ENCODE measurements around the gene CCM2. TPM values are rescaled to one million over a fixed set of nuclear protein-coding genes. Genes with fewer than 3 reads are reported as not detected.

Gene CCM2
- total and polyA plus RNA-seq, 2 of the 8 experiments (the other 6 are each of a cell fraction or from before 2014, with no cell fraction given), result 31.6 to 41.2 TPM

DNA sequence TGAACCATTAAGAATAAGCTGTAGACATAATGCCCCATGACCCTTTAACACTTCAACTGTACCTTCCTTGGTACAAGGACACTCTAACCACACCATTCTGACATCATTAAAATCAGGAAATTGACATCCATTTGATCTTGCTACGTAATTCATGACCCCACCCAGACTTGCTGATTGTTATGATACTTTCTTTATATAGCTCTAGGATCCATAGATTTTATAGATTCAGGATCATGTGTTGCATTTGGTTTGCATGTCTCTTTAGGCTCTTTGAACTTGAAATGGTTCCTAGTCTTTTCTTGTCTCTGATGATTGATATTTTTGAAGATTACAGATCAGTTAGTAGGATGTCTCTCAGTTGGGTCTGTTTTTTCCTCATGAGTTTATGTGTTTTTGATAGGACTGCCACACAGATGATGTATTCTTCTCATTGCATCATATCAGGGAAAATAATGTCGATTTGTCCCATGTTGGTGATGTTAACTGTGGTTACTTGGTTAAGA, 13.5 kb downstream of the CCM2 start (continued):
- TF ChIP-seq, protein P1, sequence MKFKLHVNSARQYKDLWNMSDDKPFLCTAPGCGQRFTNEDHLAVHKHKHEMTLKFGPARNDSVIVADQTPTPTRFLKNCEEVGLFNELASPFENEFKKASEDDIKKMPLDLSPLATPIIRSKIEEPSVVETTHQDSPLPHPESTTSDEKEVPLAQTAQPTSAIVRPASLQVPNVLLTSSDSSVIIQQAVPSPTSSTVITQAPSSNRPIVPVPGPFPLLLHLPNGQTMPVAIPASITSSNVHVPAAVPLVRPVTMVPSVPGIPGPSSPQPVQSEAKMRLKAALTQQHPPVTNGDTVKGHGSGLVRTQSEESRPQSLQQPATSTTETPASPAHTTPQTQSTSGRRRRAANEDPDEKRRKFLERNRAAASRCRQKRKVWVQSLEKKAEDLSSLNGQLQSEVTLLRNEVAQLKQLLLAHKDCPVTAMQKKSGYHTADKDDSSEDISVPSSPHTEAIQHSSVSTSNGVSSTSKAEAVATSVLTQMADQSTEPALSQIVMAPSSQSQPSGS (IDR thresholded peaks at IDR 0.05; ENCODE audit: low read length), result no peak
- TF ChIP-seq RXRA (IDR thresholded peaks at IDR 0.05; ENCODE audit: insufficient read depth, low read depth, low read length), result no peak
- TF ChIP-seq ASH2L (IDR thresholded peaks at IDR 0.05; ENCODE audit: low read length), result no peak

Data from H1 (cell line).